ENCODE measurements around the gene FGR.

DNA sequence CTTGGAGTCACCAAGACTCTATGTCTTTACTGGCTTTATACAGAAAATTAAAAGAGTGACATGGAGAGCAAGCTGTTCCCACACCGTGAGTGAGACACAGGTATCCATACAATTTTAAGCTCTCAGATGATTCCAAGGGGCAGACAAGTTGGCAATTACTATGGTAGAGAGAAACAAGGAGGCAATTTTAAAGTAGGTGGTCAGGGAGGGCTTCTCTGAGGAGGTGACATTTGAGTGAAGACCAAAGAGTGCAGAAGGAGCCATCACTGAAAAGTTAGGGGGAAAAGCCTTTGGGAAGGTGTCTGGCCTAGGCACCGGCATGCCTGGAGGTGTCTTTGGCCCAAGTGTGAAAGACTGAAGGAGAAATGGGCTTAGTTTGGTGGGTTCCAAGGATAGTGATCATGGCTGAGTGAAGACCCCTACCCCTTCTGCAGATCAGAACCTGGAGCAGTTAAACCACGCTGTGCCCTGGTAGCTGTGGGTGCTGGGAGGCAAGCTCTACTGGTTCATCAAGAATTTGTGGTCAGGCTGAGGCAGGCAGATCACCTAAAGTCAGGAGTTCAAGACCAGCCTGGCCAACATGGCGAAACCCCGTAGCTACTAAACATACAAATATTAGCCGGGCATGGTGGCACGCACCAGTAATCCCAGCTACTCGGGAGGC, 26.6 kb upstream of the FGR start:
- TF ChIP-seq CTCF (IDR thresholded peaks at IDR 0.05 in 2 of 3, conservative IDR thresholded peaks at IDR 0.05 in 1 of 3; ENCODE audit: borderline replicate concordance in 1 of 3, insufficient read depth in 1 of 3, low read depth in 2 of 3, low read length in 2 of 3) = no peak
- no peak for TF ChIP-seq POLR2AphosphoS5 (IDR thresholded peaks at IDR 0.05; ENCODE audit: low read depth, low read length)
- no peak for TF ChIP-seq ZBTB33 (IDR thresholded peaks at IDR 0.05; ENCODE audit: extremely low read depth, insufficient replicate concordance, low read length)
- TF ChIP-seq FOSL1 (IDR thresholded peaks at IDR 0.05; ENCODE audit: low read depth) = no peak
- TF ChIP-seq CEBPB (IDR thresholded peaks at IDR 0.05; ENCODE audit: low read depth) = no peak
- no peak for TF ChIP-seq SP1 (IDR thresholded peaks at IDR 0.05; ENCODE audit: low read depth)
- TF ChIP-seq ZNF274 (IDR thresholded peaks at IDR 0.05; ENCODE audit: low read depth, low read length) = no peak
- no peak for TF ChIP-seq RAD21 (IDR thresholded peaks at IDR 0.05; ENCODE audit: low read depth)
- TF ChIP-seq POLR2A (IDR thresholded peaks at IDR 0.05; ENCODE audit: borderline replicate concordance, extremely low read depth, insufficient read depth, insufficient read length) = no peak
